HuH-7 (cell line): Measurements from ENCODE around the gene PPP2R5E.
"Not testable (repeated sequence)": the region's sequence is repeated elsewhere in the genome, so short reads cannot be mapped to it uniquely, and the experiment has no call there.

Experiments used
- DNase-seq: peaks from one replicate; pipeline ENCODE4 v3.0.0; 2011; ENCODE audit warnings: low spot score

The PPP2R5E gene

DNA sequence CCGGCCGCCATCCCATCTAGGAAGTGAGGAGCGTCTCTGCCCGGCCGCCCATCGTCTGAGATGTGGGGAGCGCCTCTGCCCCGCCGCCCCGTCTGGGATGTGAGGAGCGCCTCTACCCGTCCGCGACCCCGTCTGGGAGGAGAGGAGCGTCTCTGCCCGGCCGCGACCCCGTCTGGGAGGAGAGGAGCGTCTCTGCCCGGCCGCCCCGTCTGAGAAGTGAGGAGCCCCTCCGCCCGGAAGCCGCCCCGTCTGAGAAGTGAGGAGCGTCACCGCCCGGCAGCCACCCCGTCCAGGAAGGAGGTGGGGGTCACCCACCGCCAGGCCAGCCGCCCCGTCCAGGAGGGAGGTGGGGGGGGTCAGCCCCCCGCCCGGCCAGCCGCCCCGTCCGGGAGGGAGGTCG is 20.7 kb downstream of the PPP2R5E start:
- not testable (repeated sequence) for DNase-seq

DNA sequence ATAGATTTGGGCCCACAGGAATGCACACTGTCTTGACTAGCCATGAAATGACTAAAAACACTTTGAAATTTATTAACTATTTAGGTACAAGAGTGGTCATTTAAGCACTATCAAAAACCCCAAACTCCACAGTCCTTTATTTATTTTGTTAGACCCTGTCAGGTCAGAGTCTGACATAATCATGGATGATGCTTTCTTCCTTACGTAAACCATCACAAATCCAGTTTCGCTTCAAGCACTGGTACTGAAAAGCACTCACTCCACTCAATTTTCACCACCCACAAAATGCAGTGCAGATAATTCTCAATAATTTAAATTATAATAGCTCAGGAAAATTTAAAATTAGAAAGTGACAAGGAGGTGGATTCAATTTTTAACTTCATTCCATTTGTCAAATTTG is 25.8 kb downstream of the PPP2R5E start:
- DNase-seq, result no peak

DNA sequence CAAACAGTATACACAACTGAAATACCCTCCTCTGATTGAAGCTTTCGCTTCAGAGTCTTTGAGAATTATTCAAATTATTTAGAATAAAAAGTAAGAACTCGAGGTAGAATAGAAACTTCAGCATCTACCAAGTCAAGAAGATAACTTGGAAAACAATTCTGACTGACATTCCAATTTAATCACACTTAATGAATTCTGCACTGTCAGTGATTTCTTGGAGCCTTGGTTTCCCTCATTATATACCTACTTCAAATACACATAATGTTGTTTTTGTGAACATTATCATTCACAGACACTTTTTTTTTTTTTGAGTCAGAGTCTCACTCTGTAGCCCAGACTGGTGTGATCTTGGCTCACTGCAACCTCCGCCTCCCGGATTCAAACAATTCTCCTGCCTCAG is 27.9 kb downstream of the PPP2R5E start:
- DNase-seq, result no peak

GRCh38 chr14:63513756-63514155 is 29.4 kb downstream of the PPP2R5E start:
- DNase-seq, result no peak

GRCh38 chr14:63512861-63513260 is 30.3 kb downstream of the PPP2R5E start:
- no peak for DNase-seq

- DNase-seq, result no peak
Observed at GRCh38 chr14:63510538-63510937, 32.6 kb downstream of the PPP2R5E start.

GRCh38 chr14:63508033-63508432 is 35.1 kb downstream of the PPP2R5E start:
- no peak for DNase-seq

- DNase-seq, result no peak
Observed at GRCh38 chr14:63504648-63505047, 38.5 kb downstream of the PPP2R5E start.

- no peak for DNase-seq
Observed at GRCh38 chr14:63501429-63501828, 41.7 kb downstream of the PPP2R5E start.

DNA sequence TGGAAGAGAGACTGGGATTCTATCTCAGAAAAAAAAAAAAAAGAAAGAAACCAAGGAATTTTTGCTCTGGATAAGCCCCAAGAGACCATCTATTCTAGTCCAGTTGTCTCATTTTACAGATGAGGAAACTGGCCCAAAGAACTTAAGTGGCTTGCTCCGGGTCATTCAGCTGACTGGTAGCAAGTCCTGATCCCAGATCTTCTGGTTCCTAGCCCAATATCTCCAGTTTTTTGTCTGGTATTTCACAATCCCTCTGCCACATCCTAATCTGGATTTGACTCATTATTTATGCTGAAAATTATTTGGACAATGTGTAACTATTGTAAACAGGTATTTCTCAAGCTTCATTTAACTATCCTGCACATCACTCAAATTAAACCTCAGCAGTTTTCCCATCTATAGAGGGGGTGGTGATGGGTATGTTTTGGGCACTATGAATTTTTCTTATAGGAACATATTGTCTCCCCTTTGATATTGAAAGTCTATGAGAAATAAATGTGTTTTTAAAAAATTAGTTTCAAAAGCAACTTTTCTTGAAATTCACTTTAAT is 43.4 kb downstream of the PPP2R5E start:
- no peak for DNase-seq

DNA sequence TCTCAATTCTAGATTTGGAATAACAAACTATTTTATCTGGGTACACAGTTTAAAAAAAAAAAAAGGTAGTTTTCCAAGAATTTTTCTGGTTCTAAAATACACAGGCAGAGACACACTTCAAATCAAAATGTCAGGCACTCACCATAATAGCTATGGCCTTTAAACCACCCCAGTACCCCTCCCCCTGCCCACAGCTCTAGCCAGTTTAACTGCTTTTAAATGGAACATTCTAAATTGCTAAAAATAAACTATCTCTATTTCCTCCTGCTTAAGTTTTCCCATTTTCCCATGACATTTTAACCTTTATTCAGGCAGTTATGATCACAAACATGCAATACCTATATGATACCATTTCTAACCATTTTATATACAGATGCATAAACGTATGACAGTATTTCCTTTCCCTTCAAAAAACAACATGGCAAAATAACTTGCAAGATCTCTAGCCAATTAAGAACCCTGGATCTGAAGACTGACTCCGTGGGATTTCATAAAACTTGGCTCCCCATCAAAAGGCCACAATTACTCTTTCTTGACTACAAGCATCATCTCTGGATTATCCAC is 46.3 kb downstream of the PPP2R5E start:
- DNase-seq, result no peak

- no peak for DNase-seq
Observed at GRCh38 chr14:63493246-63493645, 49.9 kb downstream of the PPP2R5E start.

DNA sequence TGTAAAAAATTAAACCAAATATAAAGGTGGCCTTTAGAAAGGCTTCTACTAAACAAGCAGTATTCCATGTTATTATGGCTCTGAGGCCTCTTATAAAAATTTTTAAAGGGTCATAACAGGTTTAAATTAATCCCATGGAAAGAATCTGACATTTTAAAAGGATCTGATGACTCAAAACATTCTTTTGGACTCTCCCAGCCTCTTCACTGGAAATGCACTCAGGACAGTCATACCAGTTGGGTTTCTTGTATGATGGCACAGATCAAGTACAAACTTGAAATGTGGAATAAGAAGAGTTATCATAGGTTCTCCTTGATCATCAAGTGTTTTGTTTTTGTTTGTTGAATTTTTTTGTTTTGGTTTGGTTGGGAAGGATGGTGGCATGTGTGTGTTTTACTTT is 50.8 kb downstream of the PPP2R5E start:
- no peak for DNase-seq

DNA sequence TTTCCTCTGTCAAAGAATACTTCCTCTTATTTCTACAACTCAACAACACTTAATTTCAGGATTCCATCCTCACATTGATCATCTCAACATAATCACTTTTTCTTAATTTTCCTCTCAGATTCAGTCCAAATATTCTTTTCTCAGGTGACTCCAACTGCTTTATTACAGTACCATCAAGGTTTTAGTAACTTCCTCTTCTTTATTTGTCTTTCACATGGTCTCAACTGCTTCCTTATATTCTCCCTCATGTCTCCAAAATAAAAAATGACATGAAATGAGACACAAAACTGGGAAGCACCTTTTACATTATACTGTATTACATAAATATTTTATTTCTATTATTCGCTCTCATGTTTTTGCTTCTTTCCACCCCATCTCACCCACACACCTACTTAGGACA is 55.5 kb downstream of the PPP2R5E start:
- DNase-seq, result no peak

DNA sequence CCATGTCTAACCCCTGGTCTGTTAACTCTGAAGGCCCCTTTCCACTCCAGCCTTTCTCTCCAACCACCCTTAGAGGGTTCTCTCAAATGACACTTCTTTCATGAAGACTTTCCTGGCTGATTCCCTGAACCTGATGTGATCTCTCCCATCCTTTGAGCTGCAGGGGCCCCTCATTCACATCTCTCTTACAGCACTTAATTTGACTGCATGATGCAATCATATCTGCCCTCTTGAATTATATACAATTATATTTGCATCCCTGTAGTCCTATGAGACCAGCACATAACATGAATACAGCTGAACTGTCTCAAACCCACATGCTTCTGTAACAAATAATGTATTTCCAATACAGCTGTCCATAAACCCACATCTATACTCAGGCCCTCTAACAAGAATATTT is 56.4 kb downstream of the PPP2R5E start:
- no peak for DNase-seq

DNA sequence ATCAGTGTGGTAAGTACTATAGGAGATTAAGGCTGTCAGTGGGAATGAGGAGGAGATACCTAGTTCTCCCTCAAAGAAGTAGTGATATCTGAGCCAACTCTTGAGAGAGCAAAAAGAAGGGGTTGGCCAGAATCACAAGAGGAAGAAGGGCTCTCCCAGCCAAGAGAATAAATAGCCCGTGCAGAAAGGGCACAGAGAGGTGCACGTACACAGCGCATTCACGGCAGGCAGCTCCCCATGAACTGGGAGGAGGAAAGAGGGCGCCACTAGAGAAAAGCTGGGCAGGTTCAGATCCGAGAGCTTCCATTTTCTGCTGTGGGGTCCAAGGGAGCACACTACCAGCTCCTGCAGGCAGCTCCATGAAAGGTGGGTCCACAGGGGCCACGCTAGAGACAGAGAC is 59.9 kb downstream of the PPP2R5E start:
- no peak for DNase-seq

- no peak for DNase-seq
Observed at GRCh38 chr14:63480599-63480998, 62.6 kb downstream of the PPP2R5E start.

- no peak for DNase-seq
Observed at GRCh38 chr14:63478437-63478852, 64.7 kb downstream of the PPP2R5E start.

DNA sequence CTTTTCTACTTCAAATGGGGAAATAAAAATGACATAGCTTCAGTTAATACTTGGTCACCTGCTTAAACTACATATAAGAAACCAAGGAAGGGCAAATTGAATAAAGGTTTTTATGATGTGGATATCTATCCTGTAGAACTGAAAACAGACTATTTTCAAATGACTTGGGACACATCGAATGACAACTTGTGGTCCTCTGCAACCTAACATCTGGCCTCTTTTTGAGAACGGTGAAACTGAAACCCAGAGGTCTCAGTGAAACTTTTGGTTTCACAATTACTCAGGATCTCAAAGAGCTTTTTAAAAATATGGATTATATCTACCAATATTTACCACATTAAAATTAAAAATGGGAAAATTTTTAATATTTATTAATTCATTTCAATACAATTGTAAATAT is 65.2 kb downstream of the PPP2R5E start:
- DNase-seq, result no peak

GRCh38 chr14:63477556-63477955 is 65.6 kb downstream of the PPP2R5E start:
- DNase-seq, result no peak

GRCh38 chr14:63475761-63476160 is 67.4 kb downstream of the PPP2R5E start:
- no peak for DNase-seq

DNA sequence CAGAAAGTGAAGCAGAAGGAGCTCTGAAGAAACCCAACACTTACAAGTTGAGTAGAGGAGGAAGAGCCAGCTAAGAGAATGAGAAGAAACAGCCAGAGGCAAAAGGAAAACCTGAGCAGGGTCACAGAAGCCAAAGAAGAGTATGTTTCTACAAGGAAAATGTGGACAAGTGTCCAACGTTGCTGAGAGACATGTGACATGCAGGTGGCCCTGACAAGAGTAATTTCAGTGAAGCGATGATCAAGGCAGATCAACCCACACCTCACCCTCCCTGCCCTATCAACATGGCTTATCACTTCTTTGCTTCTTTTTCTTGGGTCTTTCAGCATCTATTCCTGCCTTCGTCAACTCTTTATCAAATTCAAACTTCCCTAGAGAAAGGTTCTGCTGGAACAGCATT is 68.3 kb downstream of the PPP2R5E start:
- DNase-seq, result no peak

DNA sequence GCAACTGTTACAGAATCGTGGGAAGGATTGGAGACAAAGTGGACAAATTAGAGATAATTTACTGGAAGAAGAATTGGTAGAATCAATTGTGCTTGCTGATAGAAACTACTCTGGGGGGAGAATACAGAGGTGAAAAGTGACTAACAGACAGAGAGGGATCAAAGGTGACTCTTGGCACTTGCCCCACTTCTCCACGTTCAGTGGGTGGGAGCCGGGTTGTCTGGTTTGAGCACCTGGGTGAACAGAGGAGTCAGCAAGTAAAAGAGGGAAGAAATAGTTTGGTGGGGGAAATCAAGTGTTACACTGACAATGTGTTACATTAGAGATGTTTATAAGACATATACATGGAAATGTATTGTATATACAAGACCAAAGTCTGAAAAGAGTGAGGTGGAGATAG is 69.1 kb downstream of the PPP2R5E start:
- no peak for DNase-seq

DNA sequence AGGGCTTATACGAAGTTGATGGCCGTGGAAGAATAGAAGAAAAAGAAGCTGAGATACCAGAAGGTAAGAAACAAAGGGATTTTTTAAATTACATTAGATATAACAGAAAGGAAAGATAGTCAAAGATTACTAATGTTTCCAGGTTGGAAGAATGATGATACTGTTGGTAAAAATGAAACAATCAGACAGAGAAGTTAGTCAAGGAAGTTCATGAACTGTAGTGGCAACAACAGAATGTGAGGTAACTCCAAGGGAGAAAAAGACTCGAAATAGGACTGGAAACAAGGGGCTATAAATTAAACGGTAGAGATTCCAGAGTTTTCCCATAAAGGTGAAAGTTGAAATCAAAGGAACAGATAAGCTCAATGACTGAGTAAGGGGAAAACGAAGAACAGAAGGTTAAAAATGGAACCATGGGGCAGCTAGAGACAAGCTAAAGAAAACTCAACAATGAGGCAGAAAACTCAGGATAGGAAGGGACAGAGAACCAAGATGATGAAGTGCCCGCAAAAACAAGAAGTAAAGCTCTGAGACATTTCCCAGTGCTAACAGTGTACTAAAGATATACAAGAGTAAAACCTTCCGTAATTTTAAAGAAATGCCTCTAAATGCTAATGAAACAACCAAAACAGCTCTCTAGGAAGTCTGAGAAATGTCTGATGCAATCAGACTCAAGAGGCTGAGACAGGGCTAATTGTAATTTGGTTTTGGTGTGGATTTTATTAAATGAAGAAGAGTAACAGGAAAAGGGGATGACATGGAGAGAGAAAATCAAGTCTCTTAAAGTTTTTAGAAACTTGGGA is 70.0 kb downstream of the PPP2R5E start:
- no peak for DNase-seq
